GM12892 (cell line): Measurements from ENCODE around the gene BCKDHB.

Experiments
- POLR2A ChIP-seq: IDR thresholded peaks from 2 replicates; pipeline ENCODE4 v1.6.1; 2011; ENCODE audit warnings: low read depth, low read length, control low read depth
- POLR2AphosphoS5 ChIP-seq: IDR thresholded peaks from 2 replicates; pipeline ENCODE4 v1.6.1; 2011; ENCODE audit warnings: low read depth, low read length, control low read depth
- TAF1 ChIP-seq: IDR thresholded peaks from 2 replicates; pipeline ENCODE4 v1.6.1; 2011; ENCODE audit warnings: low read depth, mild to moderate bottlenecking, control low read depth, low read length, borderline replicate concordance

GRCh38 chr6:80271074-80271473 lies 164.6 kb downstream of the BCKDHB start:
- TF ChIP-seq POLR2AphosphoS5 (no peak), TAF1 (no peak), POLR2A (no peak)
